Measurements from ENCODE around the gene WNT7A. TPM values are rescaled to one million over a fixed set of nuclear protein-coding genes. Genes with fewer than 3 reads are reported as not detected.

WNT7A gene
- total and polyA plus RNA-seq, 2 donors (not counting 3 experiments of a cell fraction or from before 2014, with no cell fraction given): not detected

GRCh38 chr3:13858768-13859520, 20.9 kb downstream of the WNT7A start:
- TF ChIP-seq FOS (IDR thresholded peaks at IDR 0.05; ENCODE audit: borderline replicate concordance, insufficient read depth, low read length): no peak
- no peak for TF ChIP-seq JUN (IDR thresholded peaks at IDR 0.05; ENCODE audit: borderline replicate concordance, insufficient read depth, insufficient read length, low read depth)
- TF ChIP-seq GATA2 (IDR thresholded peaks at IDR 0.05; ENCODE audit: insufficient read depth, insufficient read length, low read depth, low read length): no peak
- no peak for TF ChIP-seq MYC (IDR thresholded peaks at IDR 0.05; ENCODE audit: low read depth, low read length)
- TF ChIP-seq POLR2A (IDR thresholded peaks at IDR 0.05; ENCODE audit: low read depth, low read length): no peak
- TF ChIP-seq CTCF (IDR thresholded peaks at IDR 0.05; ENCODE audit: extremely low read depth in 1 of 2, insufficient read depth in 1 of 2, low read depth in 1 of 2, low read length in 2 of 2): no peak
- TF ChIP-seq, protein P1, sequence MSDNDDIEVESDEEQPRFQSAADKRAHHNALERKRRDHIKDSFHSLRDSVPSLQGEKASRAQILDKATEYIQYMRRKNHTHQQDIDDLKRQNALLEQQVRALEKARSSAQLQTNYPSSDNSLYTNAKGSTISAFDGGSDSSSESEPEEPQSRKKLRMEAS (IDR thresholded peaks at IDR 0.05; ENCODE audit: insufficient read depth, insufficient read length): no peak
- no peak for TF ChIP-seq POLR2AphosphoS5 (IDR thresholded peaks at IDR 0.05; ENCODE audit: insufficient read depth, low read depth, low read length)

More at GRCh38 chr3:13858768-13859520, 20.9 kb downstream of the WNT7A start:
- CTCF ChIA-PET: no interaction called here
- no peak overlapping the region for H3K9ac ChIP-seq (replicated peaks; ENCODE audit: extremely low read depth, insufficient read depth, low read length)
- FAIRE-seq (no peak), DNase-seq (ENCODE audit: low read depth, low spot score) (no peak)
- H3K27ac ChIP-seq (ENCODE audit: insufficient read depth, low read depth, low read length): no peak overlapping the region
- H3K9me3 ChIP-seq (replicated peaks; ENCODE audit: control insufficient read depth, insufficient read depth, low read length): no peaks in the 10 kb centered on the region
- H3K79me2 ChIP-seq (ENCODE audit: control insufficient read depth, insufficient read depth, low read length): no peaks in the 10 kb centered on the region
- no peak overlapping the region for H3K4me3 ChIP-seq (replicated peaks in 1 of 3; ENCODE audit: insufficient read depth in 1 of 3, low read depth in 1 of 3, low read length in 3 of 3)
- H4K20me1 ChIP-seq (replicated peaks; ENCODE audit: control insufficient read depth, extremely low read depth, insufficient read depth, low read length): no peaks in the 10 kb centered on the region
- no peak overlapping the region for H3K4me2 ChIP-seq (ENCODE audit: insufficient read depth, low read length)
- H3K9me1 ChIP-seq (replicated peaks; ENCODE audit: control insufficient read depth, extremely low read depth, insufficient read depth, low read length): no peaks in the 10 kb centered on the region
- dilution Hi-C loops (cut with MboI; ENCODE audit: extremely low pct_ligation_motif_present, low sequenced_read_pairs) (no loop called here), intact Hi-C loops (cut with micrococcal nuclease) (no loop called here)
- no peaks in the 10 kb centered on the region for H3K36me3 ChIP-seq (ENCODE audit: control insufficient read depth in 2 of 2, extremely low read depth in 1 of 2, insufficient read depth in 2 of 2, low read length in 2 of 2)
- POLR2A ChIA-PET: no interaction called here
- BruUV-seq (replicated peaks): no TSS peak
- H2AFZ ChIP-seq (ENCODE audit: low read depth, low read length): no peak overlapping the region
- H3K4me1 ChIP-seq (ENCODE audit: control insufficient read depth, extremely low read depth, insufficient read depth, low read length): no peaks in the 10 kb centered on the region
- H3K27me3 ChIP-seq (ENCODE audit: control insufficient read depth in 2 of 2, insufficient read depth in 2 of 2, low read length in 2 of 2): no peaks in the 10 kb centered on the region
